ENCODE measurements around the gene APOA1. TPM values are rescaled to one million over a fixed set of nuclear protein-coding genes. Genes with fewer than 3 reads are reported as not detected.

APOA1 gene
- total and polyA plus RNA-seq, 2 donors (not counting 1 experiment from before 2014, with no cell fraction given) = 0.46 TPM; not detected in 1

- no peaks in the 10 kb centered on the region for H3K4me1 Mint-ChIP-seq
- Histone ChIP-seq H3K4me3 (ENCODE audit: control extremely low read depth in 1 of 5, extremely low read depth in 1 of 5, insufficient read depth in 1 of 5, low read depth in 2 of 5, low read length in 4 of 5) (no peak overlapping the region), H3K9ac (ENCODE audit: low read length) (no peak overlapping the region), H2AFZ (ENCODE audit: insufficient read depth, low read depth, low read length, poor library complexity, severe bottlenecking) (no peak overlapping the region), H3K79me2 (ENCODE audit: control insufficient read depth, insufficient read depth, low read length) (no peaks in the 10 kb centered on the region), H3K4me1 (ENCODE audit: control insufficient read depth in 2 of 2, insufficient read depth in 2 of 2, low read length in 2 of 2) (no peaks in the 10 kb centered on the region), H3K27me3 (replicated peaks in 1 of 4; ENCODE audit: control extremely low read depth in 1 of 4, control insufficient read depth in 3 of 4, insufficient read depth in 4 of 4, low read length in 3 of 4) (peaks cover 0 to 3% (median 0%) of the 10 kb centered on the region in 4 experiments), H3K36me3 (replicated peaks in 1 of 2; ENCODE audit: control extremely low read depth in 1 of 2, control insufficient read depth in 1 of 2, extremely low read depth in 1 of 2, insufficient read depth in 2 of 2, low read length in 1 of 2) (no peaks in the 10 kb centered on the region), H3K9me3 (ENCODE audit: control extremely low read depth in 1 of 3, control insufficient read depth in 2 of 3, insufficient read depth in 1 of 3, low read length in 2 of 3) (no peaks in the 10 kb centered on the region), H4K20me1 (ENCODE audit: control insufficient read depth, insufficient read depth, low read length, poor library complexity, severe bottlenecking) (no peaks in the 10 kb centered on the region), H3K4me2 (replicated peaks; ENCODE audit: low read depth, low read length, poor library complexity, severe bottlenecking) (no peak overlapping the region), H3K27ac (ENCODE audit: low read length in 2 of 2) (no peak overlapping the region)
- H3K27me3 Mint-ChIP-seq = peaks cover 12% of the 10 kb centered on the region
- no peak for ATAC-seq (ENCODE audit: low read depth)
- no peaks in the 10 kb centered on the region for H3K9me3 Mint-ChIP-seq (ENCODE audit: insufficient read depth)
- WGBS (ENCODE audit: insufficient coverage) = no CpG with 5 or more reads among the region's 4 CpGs
- no peak overlapping the region for H3K27ac Mint-ChIP-seq
- ChIA-PET POLR2A (no interaction called here), CTCF (no interaction called here)
- no peak for DNase-seq
- TF ChIP-seq CTCF (IDR thresholded peaks at IDR 0.05) (no peak), EZH2 (IDR thresholded peaks at IDR 0.05; ENCODE audit: borderline replicate concordance, insufficient read depth, low read depth, low read length, poor library complexity, severe bottlenecking) (no peak)
- intact Hi-C loops (cut with micrococcal nuclease) = no loop called here
- no peak overlapping the region for H3K4me3 Mint-ChIP-seq
These were observed 25.3 kb downstream of the APOA1 start for GRCh38 chr11:116812109-116812508.

- no peak overlapping the region for H3K27ac ChIP-seq (ENCODE audit: low read length in 2 of 2)
- no peak for DNase-seq
- ATAC-seq (ENCODE audit: low read depth) = no peak
- peaks cover 15% of the 10 kb centered on the region for H3K27me3 Mint-ChIP-seq
- ChIA-PET POLR2A (no interaction called here), CTCF (no interaction called here)
- 100% methylated on average over 1 of the region's 3 CpGs for WGBS (ENCODE audit: insufficient coverage)
- H4K20me1 ChIP-seq (ENCODE audit: control insufficient read depth, insufficient read depth, low read length, poor library complexity, severe bottlenecking) = no peaks in the 10 kb centered on the region
- no peak overlapping the region for H3K4me3 ChIP-seq (ENCODE audit: control extremely low read depth in 1 of 5, extremely low read depth in 1 of 5, insufficient read depth in 1 of 5, low read depth in 2 of 5, low read length in 4 of 5)
- no peak overlapping the region for H2AFZ ChIP-seq (ENCODE audit: insufficient read depth, low read depth, low read length, poor library complexity, severe bottlenecking)
- H3K4me1 ChIP-seq (ENCODE audit: control insufficient read depth in 2 of 2, insufficient read depth in 2 of 2, low read length in 2 of 2) = no peaks in the 10 kb centered on the region
- no peak overlapping the region for H3K9ac ChIP-seq (ENCODE audit: low read length)
- peaks cover 0 to 3% (median 0%) of the 10 kb centered on the region in 4 experiments for H3K27me3 ChIP-seq (replicated peaks in 1 of 4; ENCODE audit: control extremely low read depth in 1 of 4, control insufficient read depth in 3 of 4, insufficient read depth in 4 of 4, low read length in 3 of 4)
- H3K4me3 Mint-ChIP-seq = no peak overlapping the region
- intact Hi-C loops (cut with micrococcal nuclease) = no loop called here
- H3K4me2 ChIP-seq (replicated peaks; ENCODE audit: low read depth, low read length, poor library complexity, severe bottlenecking) = no peak overlapping the region
- no peaks in the 10 kb centered on the region for H3K79me2 ChIP-seq (ENCODE audit: control insufficient read depth, insufficient read depth, low read length)
- no peak overlapping the region for H3K27ac Mint-ChIP-seq
- no peaks in the 10 kb centered on the region for H3K36me3 ChIP-seq (replicated peaks in 1 of 2; ENCODE audit: control extremely low read depth in 1 of 2, control insufficient read depth in 1 of 2, extremely low read depth in 1 of 2, insufficient read depth in 2 of 2, low read length in 1 of 2)
- H3K9me3 ChIP-seq (ENCODE audit: control extremely low read depth in 1 of 3, control insufficient read depth in 2 of 3, insufficient read depth in 1 of 3, low read length in 2 of 3) = no peaks in the 10 kb centered on the region
- no peaks in the 10 kb centered on the region for H3K9me3 Mint-ChIP-seq (ENCODE audit: insufficient read depth)
- TF ChIP-seq CTCF (IDR thresholded peaks at IDR 0.05) (no peak), EZH2 (IDR thresholded peaks at IDR 0.05; ENCODE audit: borderline replicate concordance, insufficient read depth, low read depth, low read length, poor library complexity, severe bottlenecking) (no peak)
- no peaks in the 10 kb centered on the region for H3K4me1 Mint-ChIP-seq
These were observed 26.2 kb downstream of the APOA1 start for GRCh38 chr11:116811194-116811593.
